Measurements from ENCODE around the gene SH3TC1.

SH3TC1 gene

DNA sequence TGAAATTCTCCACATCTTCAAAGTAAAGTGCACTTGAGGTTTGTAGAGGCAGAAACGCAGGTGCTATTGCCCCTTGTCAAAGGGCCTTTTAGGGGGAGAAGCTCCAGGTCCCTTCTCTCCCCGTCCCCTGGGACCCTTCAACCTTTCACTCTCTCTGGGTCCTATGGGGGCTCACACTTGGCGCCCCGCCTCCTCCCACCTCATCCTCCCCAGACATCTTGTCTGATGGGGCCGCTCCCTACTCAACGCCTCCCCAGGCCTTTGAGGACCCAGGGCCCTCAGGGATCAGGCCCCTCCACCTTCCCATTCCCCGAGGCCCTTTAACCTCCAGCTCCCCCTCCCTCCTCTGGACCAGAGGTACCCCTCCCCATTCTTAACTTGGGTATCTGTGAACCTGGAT, 69.1 kb downstream of the SH3TC1 start:
- Histone ChIP-seq H3K27ac (replicated peaks) (no peak overlapping the region), H3K4me3 (replicated peaks; ENCODE audit: insufficient read depth, low read length) (no peak overlapping the region), H3K27me3 (ENCODE audit: insufficient read depth, poor library complexity, severe bottlenecking) (peaks cover 9% of the 10 kb centered on the region)
- DNase-seq (ENCODE audit: low read depth in 1 of 2, low spot score in 1 of 2), result no peak
- TF ChIP-seq POLR2AphosphoS5 (IDR thresholded peaks at IDR 0.05; ENCODE audit: low read depth) (no peak), GABPA (IDR thresholded peaks at IDR 0.05; ENCODE audit: low read depth) (no peak), SPI1 (IDR thresholded peaks at IDR 0.05; ENCODE audit: borderline replicate concordance, low read depth) (no peak)
- TF ChIP-seq, protein P1, sequence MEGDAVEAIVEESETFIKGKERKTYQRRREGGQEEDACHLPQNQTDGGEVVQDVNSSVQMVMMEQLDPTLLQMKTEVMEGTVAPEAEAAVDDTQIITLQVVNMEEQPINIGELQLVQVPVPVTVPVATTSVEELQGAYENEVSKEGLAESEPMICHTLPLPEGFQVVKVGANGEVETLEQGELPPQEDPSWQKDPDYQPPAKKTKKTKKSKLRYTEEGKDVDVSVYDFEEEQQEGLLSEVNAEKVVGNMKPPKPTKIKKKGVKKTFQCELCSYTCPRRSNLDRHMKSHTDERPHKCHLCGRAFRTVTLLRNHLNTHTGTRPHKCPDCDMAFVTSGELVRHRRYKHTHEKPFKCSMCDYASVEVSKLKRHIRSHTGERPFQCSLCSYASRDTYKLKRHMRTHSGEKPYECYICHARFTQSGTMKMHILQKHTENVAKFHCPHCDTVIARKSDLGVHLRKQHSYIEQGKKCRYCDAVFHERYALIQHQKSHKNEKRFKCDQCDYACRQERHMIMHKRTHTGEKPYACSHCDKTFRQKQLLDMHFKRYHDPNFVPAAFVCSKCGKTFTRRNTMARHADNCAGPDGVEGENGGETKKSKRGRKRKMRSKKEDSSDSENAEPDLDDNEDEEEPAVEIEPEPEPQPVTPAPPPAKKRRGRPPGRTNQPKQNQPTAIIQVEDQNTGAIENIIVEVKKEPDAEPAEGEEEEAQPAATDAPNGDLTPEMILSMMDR (IDR thresholded peaks at IDR 0.05; ENCODE audit: insufficient read depth, low read length), result no peak
- TF ChIP-seq, protein P2, sequence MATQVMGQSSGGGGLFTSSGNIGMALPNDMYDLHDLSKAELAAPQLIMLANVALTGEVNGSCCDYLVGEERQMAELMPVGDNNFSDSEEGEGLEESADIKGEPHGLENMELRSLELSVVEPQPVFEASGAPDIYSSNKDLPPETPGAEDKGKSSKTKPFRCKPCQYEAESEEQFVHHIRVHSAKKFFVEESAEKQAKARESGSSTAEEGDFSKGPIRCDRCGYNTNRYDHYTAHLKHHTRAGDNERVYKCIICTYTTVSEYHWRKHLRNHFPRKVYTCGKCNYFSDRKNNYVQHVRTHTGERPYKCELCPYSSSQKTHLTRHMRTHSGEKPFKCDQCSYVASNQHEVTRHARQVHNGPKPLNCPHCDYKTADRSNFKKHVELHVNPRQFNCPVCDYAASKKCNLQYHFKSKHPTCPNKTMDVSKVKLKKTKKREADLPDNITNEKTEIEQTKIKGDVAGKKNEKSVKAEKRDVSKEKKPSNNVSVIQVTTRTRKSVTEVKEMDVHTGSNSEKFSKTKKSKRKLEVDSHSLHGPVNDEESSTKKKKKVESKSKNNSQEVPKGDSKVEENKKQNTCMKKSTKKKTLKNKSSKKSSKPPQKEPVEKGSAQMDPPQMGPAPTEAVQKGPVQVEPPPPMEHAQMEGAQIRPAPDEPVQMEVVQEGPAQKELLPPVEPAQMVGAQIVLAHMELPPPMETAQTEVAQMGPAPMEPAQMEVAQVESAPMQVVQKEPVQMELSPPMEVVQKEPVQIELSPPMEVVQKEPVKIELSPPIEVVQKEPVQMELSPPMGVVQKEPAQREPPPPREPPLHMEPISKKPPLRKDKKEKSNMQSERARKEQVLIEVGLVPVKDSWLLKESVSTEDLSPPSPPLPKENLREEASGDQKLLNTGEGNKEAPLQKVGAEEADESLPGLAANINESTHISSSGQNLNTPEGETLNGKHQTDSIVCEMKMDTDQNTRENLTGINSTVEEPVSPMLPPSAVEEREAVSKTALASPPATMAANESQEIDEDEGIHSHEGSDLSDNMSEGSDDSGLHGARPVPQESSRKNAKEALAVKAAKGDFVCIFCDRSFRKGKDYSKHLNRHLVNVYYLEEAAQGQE (IDR thresholded peaks at IDR 0.05; ENCODE audit: insufficient replicate concordance, low read depth), result no peak

DNA sequence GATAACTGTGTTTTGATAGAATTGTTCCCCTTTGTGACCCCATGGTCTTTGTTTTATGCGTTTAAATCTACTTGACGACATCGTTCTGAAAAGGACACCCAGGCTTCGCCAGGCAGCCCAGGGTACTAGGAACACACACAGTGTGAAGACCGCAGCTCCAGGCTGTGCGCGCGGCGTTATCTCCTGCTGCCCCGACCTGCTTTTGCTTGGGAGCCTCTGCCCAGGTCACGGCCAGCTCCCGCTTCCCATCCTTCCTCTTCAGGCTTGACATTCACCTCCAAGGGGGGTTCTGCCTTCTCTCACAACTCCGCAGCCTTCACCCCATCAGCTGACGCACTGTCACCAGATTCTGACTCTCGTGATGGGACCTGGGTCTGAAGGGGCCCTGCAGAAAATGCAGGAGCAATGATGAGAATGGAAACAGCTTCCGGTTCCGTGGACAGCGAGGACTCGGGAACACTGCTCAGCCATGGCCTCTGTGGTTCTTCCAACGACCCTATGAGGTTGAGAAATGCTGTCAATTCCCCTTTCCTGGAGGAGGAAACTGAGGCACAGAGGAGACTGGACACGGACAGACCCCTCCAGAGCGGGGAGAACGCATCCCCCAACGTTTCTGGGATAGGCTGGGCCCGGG, 69.9 kb downstream of the SH3TC1 start:
- Histone ChIP-seq H3K4me3 (replicated peaks; ENCODE audit: insufficient read depth, low read length) (no peak overlapping the region), H3K27me3 (ENCODE audit: insufficient read depth, poor library complexity, severe bottlenecking) (peaks cover 9% of the 10 kb centered on the region), H3K27ac (replicated peaks) (no peak overlapping the region)
- TF ChIP-seq SPI1 (IDR thresholded peaks at IDR 0.05; ENCODE audit: borderline replicate concordance, low read depth), result no peak
- TF ChIP-seq GABPA (IDR thresholded peaks at IDR 0.05; ENCODE audit: low read depth), result no peak
- TF ChIP-seq, protein P1 (IDR thresholded peaks at IDR 0.05; ENCODE audit: insufficient read depth, low read length), result no peak
- TF ChIP-seq, protein P2 (IDR thresholded peaks at IDR 0.05; ENCODE audit: insufficient replicate concordance, low read depth), result no peak
- no peak for TF ChIP-seq POLR2AphosphoS5 (IDR thresholded peaks at IDR 0.05; ENCODE audit: low read depth)
- DNase-seq (ENCODE audit: low read depth in 1 of 2, low spot score in 1 of 2), result no peak

DNA sequence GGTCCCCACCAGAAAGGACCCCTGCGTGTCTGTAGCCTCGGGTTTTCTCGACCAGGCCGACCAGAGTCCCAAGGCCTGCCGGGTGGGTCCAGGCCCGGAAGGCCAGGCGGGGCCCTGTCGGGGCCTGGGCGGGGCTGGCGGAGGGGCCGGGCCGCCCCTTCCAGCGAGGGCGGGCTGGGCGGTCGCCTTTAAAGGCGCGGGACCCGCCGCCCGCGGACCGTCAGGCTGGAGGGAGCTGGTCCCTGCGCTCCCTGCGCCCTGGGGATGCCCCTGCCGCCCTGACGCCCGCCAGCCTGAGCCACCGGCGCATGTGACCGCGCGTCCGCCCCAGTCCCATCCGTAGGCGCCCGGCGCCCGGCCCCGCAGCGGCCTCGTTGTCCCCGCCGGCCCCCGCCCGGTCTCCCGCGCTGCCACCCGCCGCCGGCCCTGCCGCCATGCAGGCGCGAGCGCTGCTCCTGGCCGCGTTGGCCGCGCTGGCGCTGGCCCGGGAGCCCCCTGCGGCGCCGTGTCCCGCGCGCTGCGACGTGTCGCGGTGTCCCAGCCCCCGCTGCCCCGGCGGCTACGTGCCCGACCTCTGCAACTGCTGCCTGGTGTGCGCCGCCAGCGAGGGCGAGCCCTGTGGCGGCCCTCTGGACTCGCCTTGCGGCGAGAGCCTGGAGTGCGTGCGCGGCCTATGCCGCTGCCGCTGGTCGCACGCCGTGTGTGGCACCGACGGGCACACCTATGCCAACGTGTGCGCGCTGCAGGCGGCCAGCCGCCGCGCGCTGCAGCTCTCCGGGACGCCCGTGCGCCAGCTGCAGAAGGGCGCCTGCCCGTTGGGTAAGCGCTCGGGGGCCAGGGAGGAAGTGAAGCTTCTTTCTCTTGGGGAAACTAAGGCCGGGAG, 70.7 kb downstream of the SH3TC1 start, which contains the start of gene HTRA3:
TSS of gene HTRA3 (plus strand) at position 220 of the 883 bp plus-strand sequence. CDS start at position 435, 215 bp downstream.
- H3K4me3 ChIP-seq (replicated peaks; ENCODE audit: insufficient read depth, low read length), result no peak within 1 kb of the TSS
- H3K27ac ChIP-seq (replicated peaks), result no peak within 1 kb of the TSS
- no peak for TF ChIP-seq GABPA (IDR thresholded peaks at IDR 0.05; ENCODE audit: low read depth)
- TF ChIP-seq, protein P1 (IDR thresholded peaks at IDR 0.05; ENCODE audit: insufficient read depth, low read length), result no peak
- TF ChIP-seq POLR2AphosphoS5 (IDR thresholded peaks at IDR 0.05; ENCODE audit: low read depth), result no peak
- TF ChIP-seq, protein P2 (IDR thresholded peaks at IDR 0.05; ENCODE audit: insufficient replicate concordance, low read depth), result no peak
- no peak for TF ChIP-seq SPI1 (IDR thresholded peaks at IDR 0.05; ENCODE audit: borderline replicate concordance, low read depth)
- DNase-seq (ENCODE audit: low read depth in 1 of 2, low spot score in 1 of 2), result no peak
- peaks cover 9% of the 10 kb centered on the region for H3K27me3 ChIP-seq (ENCODE audit: insufficient read depth, poor library complexity, severe bottlenecking)
